Measurements from ENCODE around the gene TMPRSS9.

Gene TMPRSS9

DNA sequence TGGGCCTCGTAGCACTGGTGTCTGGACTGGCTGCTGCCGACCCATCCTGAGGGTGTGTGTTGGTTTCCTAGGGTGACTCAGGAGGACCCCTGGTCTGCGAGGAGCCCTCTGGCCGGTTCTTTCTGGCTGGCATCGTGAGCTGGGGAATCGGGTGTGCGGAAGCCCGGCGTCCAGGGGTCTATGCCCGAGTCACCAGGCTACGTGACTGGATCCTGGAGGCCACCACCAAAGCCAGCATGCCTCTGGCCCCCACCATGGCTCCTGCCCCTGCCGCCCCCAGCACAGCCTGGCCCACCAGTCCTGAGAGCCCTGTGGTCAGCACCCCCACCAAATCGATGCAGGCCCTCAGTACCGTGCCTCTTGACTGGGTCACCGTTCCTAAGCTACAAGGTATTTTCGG is 53.6 kb downstream of the TMPRSS9 start:
- TF ChIP-seq FOXM1 (IDR thresholded peaks at IDR 0.05; ENCODE audit: borderline replicate concordance, low read depth) = no peak
- no peak for TF ChIP-seq EGR1 (IDR thresholded peaks at IDR 0.05)
- TF ChIP-seq CREB1 (IDR thresholded peaks at IDR 0.05; ENCODE audit: low read depth) = no peak
- TF ChIP-seq NFIC (IDR thresholded peaks at IDR 0.05) = no peak
- TF ChIP-seq MAX (IDR thresholded peaks at IDR 0.05) = no peak
- no peak for TF ChIP-seq YY1 (IDR thresholded peaks at IDR 0.05; ENCODE audit: low read depth)
- no peak for TF ChIP-seq TCF12 (IDR thresholded peaks at IDR 0.05; ENCODE audit: low read depth)
- no peak for TF ChIP-seq TAF1 (IDR thresholded peaks at IDR 0.05; ENCODE audit: low read depth)
- no peak for TF ChIP-seq ZBTB7A (IDR thresholded peaks at IDR 0.05; ENCODE audit: low read depth)
- no peak for TF ChIP-seq EP300 (IDR thresholded peaks at IDR 0.05; ENCODE audit: borderline replicate concordance)
- TF ChIP-seq, protein P1, sequence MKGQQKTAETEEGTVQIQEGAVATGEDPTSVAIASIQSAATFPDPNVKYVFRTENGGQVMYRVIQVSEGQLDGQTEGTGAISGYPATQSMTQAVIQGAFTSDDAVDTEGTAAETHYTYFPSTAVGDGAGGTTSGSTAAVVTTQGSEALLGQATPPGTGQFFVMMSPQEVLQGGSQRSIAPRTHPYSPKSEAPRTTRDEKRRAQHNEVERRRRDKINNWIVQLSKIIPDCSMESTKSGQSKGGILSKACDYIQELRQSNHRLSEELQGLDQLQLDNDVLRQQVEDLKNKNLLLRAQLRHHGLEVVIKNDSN (IDR thresholded peaks at IDR 0.05) = no peak
- TF ChIP-seq RAD21 (IDR thresholded peaks at IDR 0.05; ENCODE audit: low read depth) = no peak

DNA sequence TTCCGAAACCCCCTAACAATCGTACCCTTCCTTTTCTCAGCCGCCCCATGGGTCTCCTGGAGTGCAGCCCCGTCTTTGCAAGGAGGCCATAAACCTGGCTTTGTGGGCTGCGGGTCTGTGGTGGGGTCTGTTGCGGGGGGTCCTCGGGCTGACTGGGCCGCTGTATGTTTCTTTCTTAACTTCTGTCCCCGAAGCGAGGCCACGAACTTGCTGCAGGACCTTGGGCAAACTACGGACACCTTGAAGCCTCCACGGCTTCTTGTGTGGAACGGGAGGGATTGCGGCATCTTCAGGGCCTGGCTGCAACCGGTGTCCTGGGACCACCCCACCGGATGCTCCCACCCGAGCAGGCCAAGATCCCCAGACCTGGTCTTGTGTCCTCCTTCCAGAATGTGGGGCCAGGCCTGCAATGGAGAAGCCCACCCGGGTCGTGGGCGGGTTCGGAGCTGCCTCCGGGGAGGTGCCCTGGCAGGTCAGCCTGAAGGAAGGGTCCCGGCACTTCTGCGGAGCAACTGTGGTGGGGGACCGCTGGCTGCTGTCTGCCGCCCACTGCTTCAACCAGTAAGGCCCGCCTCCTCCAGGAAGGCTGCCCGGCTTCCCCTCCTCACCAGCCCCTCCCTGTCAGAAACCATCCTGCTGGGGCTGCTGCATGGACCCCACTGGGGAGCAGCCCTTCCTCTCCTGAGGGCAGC is 55.4 kb downstream of the TMPRSS9 start:
- TF ChIP-seq NFIC (IDR thresholded peaks at IDR 0.05) (no peak), TEAD4 (IDR thresholded peaks at IDR 0.05) (no peak), CREB1 (IDR thresholded peaks at IDR 0.05; ENCODE audit: low read depth) (no peak), CEBPB (IDR thresholded peaks at IDR 0.05) (no peak), RAD21 (IDR thresholded peaks at IDR 0.05; ENCODE audit: low read depth) (no peak), EGR1 (IDR thresholded peaks at IDR 0.05) (no peak), TCF12 (IDR thresholded peaks at IDR 0.05; ENCODE audit: low read depth) (no peak), EP300 (IDR thresholded peaks at IDR 0.05; ENCODE audit: borderline replicate concordance) (no peak), ZBTB7A (IDR thresholded peaks at IDR 0.05; ENCODE audit: low read depth) (no peak), MAX (IDR thresholded peaks at IDR 0.05) (no peak), TAF1 (IDR thresholded peaks at IDR 0.05; ENCODE audit: low read depth) (no peak), REST (IDR thresholded peaks at IDR 0.05; ENCODE audit: low read depth) (no peak), YY1 (IDR thresholded peaks at IDR 0.05; ENCODE audit: low read depth) (no peak), FOXM1 (IDR thresholded peaks at IDR 0.05; ENCODE audit: borderline replicate concordance, low read depth) (no peak)
- TF ChIP-seq, protein P1 (IDR thresholded peaks at IDR 0.05) = no peak

- no peak for TF ChIP-seq YY1 (IDR thresholded peaks at IDR 0.05; ENCODE audit: low read depth)
- no peak for TF ChIP-seq REST (IDR thresholded peaks at IDR 0.05; ENCODE audit: low read depth)
- no peak for TF ChIP-seq EP300 (IDR thresholded peaks at IDR 0.05; ENCODE audit: borderline replicate concordance)
- no peak for TF ChIP-seq NFIC (IDR thresholded peaks at IDR 0.05)
- TF ChIP-seq CEBPB (IDR thresholded peaks at IDR 0.05) = no peak
- no peak for TF ChIP-seq ZBTB7A (IDR thresholded peaks at IDR 0.05; ENCODE audit: low read depth)
- no peak for TF ChIP-seq MAX (IDR thresholded peaks at IDR 0.05)
- TF ChIP-seq FOXM1 (IDR thresholded peaks at IDR 0.05; ENCODE audit: borderline replicate concordance, low read depth) = no peak
- TF ChIP-seq CREB1 (IDR thresholded peaks at IDR 0.05; ENCODE audit: low read depth) = no peak
- TF ChIP-seq, protein P1 (IDR thresholded peaks at IDR 0.05) = no peak
- no peak for TF ChIP-seq RAD21 (IDR thresholded peaks at IDR 0.05; ENCODE audit: low read depth)
Observed at GRCh38 chr19:2415973-2416319, 55.9 kb downstream of the TMPRSS9 start.

GRCh38 chr19:2416321-2417097 is 56.4 kb downstream of the TMPRSS9 start:
- TF ChIP-seq ZBTB7A (IDR thresholded peaks at IDR 0.05; ENCODE audit: low read depth) (no peak), CREB1 (IDR thresholded peaks at IDR 0.05; ENCODE audit: low read depth) (no peak), CEBPB (IDR thresholded peaks at IDR 0.05) (no peak), TEAD4 (IDR thresholded peaks at IDR 0.05) (no peak), TAF1 (IDR thresholded peaks at IDR 0.05; ENCODE audit: low read depth) (no peak), EP300 (IDR thresholded peaks at IDR 0.05; ENCODE audit: borderline replicate concordance) (no peak), MAX (IDR thresholded peaks at IDR 0.05) (no peak), RAD21 (IDR thresholded peaks at IDR 0.05; ENCODE audit: low read depth) (no peak), TCF12 (IDR thresholded peaks at IDR 0.05; ENCODE audit: low read depth) (no peak), FOXM1 (IDR thresholded peaks at IDR 0.05; ENCODE audit: borderline replicate concordance, low read depth) (no peak), REST (IDR thresholded peaks at IDR 0.05; ENCODE audit: low read depth) (no peak), YY1 (IDR thresholded peaks at IDR 0.05; ENCODE audit: low read depth) (no peak), EGR1 (IDR thresholded peaks at IDR 0.05) (no peak), NFIC (IDR thresholded peaks at IDR 0.05) (no peak)
- TF ChIP-seq, protein P1 (IDR thresholded peaks at IDR 0.05) = no peak

All from Ishikawa (cell line).